HG02885 (cell line): ENCODE measurements around the gene CLDN14.

Source experiments
- ATAC-seq: cut with Tn5 transposase; IDR thresholded peaks from one replicate; pipeline ENCODE4 v1.9.1; 2021; ENCODE audit warnings: mild to moderate bottlenecking; ENCODE audit not compliant: unreplicated experiment, poor library complexity

The CLDN14 gene

DNA sequence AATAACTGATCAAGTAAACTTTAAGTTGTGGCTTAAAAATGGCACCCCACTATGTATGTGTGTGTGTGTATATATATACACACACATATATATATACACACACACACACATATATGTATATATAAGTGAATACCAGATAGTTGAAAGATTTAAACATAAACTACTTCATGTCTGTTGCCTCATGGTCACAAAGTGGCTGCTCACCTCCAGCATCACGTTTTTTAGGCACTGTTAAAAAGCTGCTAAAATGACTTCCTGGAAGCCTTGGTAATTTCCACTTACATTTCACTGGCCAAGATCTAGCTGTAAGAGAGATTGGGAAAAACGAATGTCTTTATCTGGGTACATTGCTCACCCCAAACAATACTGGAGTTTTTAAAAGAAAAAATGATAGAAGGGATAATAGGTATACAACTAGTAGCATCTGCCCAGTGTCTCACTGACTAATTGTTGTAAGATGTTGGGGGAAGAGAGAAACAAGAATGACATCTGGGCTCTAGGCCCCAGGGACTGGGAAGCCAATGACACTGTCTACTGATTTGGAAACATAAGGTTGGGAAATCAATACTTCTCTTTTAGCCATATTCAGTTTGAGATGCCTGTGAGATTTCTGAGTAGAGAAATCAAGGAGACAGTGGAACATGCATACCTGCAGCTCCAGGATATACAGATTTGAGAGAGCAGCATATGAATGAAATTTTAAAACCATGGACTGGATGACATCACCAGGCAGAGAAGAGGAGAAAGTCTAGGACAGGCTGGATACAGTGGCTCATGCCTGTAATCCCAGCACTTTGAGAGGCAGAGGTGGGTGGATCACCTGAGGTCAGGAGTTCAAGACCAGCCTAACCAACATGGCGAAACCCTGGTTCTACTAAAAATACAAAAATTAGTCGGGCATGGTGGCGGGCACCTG, 42.8 kb downstream of the CLDN14 start:
- ATAC-seq = no peak

DNA sequence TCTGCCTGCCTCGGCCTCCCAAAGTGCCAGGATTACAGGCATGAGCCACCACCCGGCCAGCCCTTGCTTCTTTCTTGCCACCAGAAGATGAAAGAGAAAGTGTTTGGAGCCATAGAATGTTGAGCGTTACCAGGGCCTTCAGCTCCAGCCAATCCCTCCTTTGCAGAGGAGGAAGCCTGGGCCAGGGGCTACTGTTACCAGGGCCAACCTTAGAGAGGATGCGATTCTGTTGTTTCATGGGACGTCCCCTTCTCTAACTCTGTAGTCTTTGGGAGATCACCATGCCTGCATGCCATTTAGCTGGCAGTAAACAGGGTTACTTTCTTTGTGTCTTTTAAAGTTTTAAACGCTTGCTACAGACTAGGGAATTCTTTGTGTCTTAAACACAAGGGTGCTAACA, 45.8 kb downstream of the CLDN14 start:
- no peak for ATAC-seq

DNA sequence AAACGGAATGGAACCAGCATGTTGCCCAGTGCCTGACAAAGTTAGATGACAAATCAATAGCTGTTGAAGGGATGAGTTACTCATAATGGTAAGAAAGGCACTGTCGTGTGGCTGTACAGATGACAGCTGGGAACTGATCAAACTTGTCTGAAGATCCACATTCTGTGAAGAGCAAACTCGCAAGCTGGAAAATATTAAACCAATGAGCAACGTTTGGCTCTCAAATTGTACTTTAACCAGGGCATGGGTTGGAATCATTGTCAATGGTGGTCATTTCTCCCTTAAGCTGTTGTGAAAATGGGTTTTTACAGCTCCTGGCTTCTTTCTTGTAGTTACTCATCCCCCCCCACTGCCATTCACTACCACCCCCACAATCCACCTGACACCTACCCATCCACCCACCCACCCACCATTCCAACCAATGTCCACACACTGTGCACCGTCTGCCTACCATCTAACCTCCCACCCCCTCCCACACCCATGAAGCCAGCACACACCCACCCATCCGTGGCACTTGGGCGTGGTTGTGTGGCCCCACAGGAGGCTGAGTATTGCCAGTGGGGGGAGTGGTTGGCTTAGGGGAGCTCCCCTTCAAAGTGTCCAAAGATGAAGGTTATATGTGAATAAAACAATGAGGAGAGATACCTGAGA, 46.7 kb downstream of the CLDN14 start:
- ATAC-seq = no peak

DNA sequence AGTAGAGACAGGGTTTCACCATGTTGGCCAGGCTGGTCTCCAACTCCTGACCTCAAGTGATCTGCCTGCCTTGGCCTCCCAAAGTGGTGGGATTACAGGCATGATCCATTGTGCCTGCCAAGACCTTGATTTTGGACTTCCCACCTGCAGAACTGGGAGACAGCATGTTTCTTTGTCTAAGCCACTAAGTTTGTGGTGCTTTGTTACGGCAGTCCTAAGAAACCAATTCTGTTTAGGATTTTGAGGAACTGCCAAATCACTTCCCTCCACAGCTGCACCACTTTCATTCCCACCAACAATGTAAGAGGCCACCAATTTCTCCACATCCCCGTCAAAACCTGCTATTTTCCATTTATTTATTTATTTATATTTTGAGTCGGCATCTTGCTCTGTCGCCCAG, 48.7 kb downstream of the CLDN14 start:
- ATAC-seq = no peak

DNA sequence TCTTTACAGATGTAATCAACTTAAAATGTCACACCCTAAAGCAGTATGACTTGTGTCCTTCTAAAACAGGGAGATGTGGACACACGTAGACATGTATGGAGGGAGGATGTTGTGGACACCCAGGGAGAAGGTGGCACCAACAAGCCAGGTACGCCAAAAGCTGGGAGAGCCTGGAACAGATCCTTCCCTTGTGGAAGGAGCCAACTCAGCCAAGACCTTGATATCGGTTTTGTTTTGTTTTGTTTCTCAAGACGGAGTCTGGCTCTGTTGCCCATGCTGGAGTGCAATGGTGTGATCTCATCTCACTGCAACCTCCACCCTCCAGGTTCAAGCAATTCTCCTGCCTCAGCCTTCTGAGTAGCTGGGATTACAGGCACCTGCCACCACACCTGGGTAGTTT, 49.1 kb downstream of the CLDN14 start:
- no peak for ATAC-seq

DNA sequence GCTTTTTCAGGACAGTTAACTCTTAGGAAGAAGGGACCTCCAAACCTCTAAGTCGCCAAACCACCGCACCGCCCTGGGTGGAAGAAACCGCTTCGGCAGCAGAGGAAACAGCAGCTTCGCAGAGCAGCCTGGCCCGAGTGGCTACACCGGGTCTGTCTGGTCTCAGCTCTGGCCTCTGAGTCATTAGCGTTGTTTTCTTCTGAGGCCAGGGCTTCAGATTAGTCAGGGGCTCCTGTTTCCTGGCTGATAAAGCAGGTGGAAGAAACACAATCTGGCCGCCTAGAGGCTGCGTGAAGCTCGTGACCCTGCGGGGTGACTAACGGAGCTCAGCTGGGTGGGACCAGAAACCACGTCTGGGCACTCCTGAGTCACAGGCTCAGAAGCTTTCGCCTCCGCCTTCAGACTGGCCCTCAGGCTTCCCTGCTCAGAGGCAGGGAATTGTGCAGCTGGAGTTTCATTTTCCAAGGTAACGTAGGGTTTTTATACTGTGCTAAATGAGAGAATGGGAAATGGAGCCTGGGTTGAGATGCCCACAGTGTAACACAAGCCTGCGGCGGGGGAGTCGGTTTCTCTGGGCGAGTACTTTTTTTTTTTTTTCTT, 49.9 kb downstream of the CLDN14 start:
- ATAC-seq = peak; percentile 92

DNA sequence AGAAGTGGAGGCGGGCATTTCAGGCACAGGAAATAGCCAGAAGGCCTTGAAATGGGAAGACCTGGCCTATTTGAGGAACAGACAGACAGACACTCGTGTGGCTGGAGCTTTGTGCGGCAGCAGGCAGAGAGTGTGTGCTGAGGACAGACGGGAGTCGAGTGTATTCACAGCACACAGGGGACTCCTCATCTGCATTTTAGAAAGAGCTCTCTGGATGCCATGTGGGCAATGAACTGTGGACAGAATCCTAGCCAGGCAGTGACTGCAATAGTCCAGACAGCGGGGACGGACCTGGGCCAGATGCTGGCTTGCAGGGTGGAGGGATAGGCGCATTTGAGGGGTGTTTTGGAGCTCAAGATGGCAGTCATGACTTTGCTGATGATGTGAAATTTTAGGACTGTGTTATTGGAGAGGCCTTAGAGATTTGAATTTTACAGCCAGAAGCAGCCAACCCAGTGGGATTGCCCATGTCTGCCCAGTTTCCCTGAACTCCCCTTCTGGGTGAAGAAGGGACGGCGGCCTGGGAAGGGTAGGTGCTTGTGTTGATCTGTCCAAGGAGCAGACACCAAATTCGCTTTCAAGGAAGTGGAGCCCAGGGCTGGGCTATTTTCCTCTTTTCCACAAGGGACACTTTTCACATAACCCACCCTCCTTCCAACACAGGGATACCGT, 51.0 kb downstream of the CLDN14 start:
- no peak for ATAC-seq

DNA sequence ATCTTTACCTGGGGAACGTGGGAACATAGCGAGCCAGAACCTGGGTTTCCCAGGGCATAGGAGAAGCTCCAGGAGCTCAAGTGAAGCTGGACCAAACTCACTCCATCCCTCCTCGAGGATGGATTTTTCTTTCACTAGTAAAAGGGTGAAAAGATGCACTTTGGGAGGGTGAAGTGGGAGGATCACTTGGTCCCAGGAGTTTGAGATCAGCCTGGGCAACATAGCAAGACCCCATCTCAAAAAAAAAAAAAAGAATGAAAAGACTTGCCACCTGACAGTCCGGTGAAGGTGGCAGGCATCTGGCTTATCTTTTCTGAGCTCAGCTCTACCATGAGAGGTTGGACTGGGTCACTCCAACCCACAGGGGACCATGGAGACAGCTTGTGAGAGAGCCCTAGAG, 52.4 kb downstream of the CLDN14 start:
- no peak for ATAC-seq

DNA sequence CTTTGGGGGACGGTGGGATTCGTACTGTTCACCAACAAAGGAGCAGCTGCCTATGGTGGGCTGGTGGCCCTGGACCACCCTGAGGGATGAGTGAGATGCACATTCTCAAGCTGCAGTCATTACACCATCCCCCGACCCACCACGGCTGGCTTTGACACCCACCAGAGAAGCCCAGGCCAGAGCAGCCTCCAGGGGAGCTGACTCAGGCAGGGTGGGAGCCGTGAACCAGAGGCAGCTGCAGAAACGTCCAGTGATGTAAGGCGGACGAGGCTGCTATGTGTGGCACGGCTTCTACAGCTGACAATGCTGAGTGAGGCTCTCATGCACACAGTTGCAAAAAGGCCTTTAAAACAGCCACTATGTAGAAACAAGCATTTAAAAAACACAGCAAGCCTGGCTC, 54.6 kb downstream of the CLDN14 start:
- no peak for ATAC-seq

DNA sequence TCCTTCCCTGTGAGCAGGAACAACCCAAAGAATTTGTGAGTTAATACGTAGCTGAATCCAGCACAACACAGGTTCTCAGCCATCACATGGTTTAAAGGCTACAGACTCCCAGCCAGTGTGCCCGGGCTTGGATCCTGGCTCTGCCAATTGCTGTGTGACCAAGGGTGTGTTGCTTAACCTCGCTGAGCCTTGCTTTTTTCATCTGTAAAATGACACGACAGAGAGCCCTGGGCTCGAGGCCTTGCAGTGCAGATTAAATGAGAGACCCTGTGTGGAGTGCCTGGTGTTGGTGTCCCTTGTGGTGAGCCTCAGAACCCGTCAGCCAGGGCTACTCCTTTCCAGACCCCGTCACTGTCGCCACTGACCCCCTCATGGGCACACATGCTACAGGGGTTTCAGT, 55.3 kb downstream of the CLDN14 start:
- ATAC-seq = no peak

DNA sequence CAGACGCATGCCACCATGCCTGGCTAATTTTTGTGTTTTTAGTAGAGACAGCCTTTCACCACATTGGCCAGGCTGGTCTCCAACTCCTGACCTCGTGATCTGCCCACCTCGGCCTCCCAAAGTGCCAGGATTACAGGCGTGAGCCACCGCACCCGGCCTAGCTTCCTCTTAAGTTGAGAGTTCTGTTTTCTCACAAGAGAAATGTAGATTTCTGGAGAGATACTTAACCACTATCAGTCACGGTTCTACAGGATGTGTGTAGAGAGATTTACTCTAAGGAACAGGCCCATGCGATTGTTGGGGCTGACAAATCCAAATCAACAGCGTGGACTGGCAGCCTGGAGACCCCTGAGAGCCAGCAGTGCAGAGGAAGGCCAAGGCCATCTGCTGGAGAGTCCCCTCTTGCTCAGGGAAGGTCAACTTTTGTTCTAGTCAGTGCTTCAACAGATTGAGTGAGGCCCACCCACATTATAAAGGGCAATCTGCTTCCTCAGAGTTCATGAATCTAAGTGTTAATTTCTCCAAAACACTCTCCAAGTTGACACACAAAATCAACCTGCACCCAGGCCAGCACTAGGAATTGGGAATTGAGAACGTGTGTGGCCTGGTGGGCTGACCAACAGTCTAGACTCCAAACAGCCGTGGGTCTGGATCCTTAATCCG, 56.0 kb downstream of the CLDN14 start:
- ATAC-seq = no peak

DNA sequence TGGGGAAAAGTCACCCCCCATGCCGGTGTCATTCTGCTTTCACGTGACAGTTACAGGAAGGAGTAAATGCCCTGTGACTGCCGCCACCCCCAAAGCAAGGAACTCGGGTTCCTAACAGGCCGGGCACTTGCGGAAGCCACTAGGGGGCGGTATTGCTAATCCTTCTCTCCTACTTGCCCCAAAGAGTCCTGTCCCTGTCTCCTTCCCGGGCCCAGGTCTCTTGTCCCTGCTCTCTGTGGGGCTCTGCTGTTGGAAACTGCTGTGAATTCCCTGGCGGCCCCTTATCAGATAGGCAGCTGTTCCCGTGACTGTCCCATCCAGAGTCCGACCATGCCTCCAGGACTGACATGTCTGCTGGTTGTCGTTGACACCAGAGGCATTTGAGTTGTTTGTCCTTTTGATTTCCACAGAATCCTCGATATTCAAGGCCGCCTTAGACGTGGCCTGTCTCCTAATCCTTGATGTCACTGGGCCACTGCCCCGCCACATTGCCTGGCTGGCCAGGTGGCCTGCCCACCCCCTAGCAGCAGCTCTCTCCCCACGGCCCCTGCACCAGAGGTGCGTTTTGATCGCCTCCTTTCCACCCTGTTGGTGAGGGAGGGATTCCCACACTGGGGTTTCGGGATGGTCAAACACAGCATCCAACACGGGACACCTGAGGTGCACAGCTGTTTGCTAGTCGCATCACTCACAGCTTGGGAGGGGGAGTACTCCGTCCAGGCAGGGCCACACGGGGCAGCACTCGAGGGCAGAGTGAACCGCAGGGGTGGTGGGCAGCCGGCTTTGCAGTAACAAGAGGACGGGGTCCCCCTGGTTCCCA, 57.4 kb downstream of the CLDN14 start:
- ATAC-seq = peak; percentile 43

DNA sequence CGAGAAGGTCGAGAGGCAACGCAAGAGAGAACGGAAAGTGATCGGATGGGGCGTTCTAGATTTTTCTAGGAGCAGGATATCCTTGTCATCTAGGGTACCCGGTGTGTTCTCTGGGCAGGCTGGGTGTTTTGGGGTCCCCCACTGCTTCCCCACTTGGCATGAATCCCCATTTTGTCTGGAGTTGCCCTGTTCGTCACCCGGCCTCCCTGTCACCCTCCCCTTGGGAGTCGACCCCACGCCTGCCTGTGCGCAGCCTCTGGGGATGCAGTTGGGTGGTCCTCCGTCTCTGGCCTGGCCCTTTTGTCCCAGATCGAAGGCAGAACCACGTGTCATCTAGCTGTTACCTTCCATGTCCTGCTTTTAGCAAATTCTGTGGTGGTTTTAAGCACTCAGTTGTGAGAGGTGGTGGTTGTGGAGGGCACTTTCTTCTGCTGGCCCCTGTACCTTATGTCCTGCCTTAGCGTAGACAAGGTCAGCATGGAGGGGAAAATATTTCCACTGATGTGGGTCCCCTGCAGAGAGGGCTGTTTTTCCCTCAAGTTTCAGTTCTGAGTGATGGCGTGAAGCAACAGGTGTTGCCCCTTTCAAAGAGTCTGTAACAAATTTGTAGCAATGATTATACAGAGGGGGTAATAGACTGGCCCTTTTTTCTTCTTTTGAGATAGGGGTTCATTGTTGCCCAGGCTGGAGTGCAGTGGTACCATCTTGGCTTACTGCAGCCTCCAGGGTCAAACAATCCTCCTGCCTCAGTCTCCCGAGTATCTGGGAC, 59.2 kb downstream of the CLDN14 start:
- no peak for ATAC-seq

DNA sequence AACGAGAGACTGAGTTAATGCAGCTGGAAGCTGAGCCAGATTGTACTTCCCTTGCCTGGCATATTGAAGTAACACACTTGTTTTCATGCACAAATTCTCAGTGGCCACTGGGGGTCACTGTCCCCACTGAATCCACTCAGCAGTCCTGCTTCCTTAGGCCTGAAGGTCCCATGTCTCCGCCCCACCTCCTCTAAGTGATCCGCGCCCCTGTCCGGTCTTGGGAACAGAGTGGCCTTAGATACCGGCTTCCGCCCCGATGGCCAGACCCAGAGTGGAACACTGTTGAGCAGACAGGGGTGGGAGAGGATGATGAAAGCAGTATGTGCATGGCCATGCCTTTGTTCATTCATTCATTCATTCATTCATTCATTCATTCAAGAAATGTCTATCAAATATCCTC, 59.9 kb downstream of the CLDN14 start:
- ATAC-seq = no peak

DNA sequence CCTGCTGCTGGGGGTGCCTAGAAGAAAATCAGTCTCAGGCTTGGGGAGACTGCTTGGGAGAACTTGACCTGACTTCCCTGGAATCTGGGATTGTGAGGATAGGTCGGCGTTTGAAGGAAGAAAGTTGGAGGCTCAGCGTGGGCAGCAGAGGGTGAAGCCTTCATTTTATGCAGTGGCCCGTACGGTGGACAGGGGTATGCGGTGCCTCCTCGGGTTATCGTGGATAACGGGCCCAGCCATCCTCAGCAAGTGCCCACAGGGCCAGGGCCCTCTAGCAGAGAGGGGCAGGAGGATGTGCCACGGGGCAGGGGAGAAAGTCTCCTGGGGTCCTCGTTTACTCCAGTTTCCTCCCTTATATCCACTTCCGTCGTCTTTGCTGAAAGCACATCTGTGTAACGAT, 60.7 kb downstream of the CLDN14 start:
- ATAC-seq = no peak

DNA sequence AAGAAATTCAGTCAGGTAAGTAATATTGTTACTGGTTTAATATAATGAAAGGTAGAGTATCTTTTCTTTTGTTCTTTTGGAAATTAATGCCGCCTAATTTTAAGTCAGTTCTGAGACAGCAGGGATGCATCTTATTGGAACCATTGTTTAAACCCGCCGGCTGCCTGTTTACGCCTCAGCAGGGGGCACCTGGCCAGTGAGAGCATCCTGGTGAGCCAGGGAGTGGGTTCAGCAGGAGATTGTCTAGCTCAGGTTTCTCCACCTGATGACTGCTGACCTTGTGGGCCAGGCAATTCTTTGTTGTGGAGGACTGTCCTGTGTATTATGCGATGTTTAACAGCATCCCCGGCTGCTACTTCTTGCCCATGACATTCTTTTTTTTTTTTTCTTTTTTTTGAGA, 64.5 kb downstream of the CLDN14 start:
- no peak for ATAC-seq

DNA sequence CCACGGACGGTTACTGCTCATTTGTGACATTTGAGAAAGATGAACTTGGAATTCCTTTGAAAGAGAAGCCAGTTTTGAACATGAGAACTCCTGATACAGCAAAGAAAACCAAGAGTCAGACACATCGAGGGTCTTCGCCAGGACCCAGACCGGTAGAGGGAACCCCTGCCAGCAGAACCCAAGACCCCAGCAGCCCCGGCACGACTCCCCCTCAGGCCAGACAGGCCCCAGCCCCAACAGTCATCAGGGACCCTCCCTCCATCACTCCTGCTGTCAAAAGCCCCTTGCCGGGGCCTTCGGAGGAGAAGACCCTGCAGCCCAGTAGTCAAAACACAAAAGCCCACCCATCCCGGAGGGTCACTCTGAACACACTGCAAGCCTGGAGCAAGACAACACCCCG, 67.0 kb downstream of the CLDN14 start:
- ATAC-seq = no peak

DNA sequence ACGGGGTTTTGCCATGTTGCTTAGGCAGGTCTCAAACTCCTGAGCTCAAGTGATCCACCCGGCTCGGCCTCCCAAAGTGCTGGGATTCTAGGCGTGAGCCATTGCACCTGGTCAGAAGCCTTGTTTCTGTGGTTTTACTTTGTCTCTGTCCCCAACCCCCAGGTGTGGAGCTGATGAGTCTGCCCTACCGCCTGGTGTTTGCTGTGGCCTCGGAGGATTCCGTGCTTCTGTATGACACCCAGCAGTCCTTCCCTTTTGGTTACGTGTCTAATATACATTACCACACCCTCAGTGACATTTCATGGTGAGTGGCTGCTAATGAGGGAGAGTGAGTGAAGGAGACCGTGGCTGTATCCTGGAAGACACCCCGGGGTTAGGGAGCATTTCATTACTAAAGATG, 68.6 kb downstream of the CLDN14 start:
- ATAC-seq = no peak
